ENCODE results near the gene INSRR.
A peak's percentile ranks its signal among the peaks of the same experiment; 100 is the strongest.

The INSRR gene

GRCh38 chr1:156873659-156874058, 14.7 kb upstream of the INSRR start:
- no peak for ATAC-seq

- ATAC-seq: no peak
These were observed 10.5 kb upstream of the INSRR start for GRCh38 chr1:156869455-156869854.

GRCh38 chr1:156868341-156868740, 9.4 kb upstream of the INSRR start:
- ATAC-seq: no peak

GRCh38 chr1:156866249-156866909, 7.5 kb upstream of the INSRR start:
- ATAC-seq: no peak

GRCh38 chr1:156865865-156866248, 6.9 kb upstream of the INSRR start:
- no peak for ATAC-seq

GRCh38 chr1:156865258-156865657, 6.3 kb upstream of the INSRR start:
- no peak for ATAC-seq

GRCh38 chr1:156864796-156865195, 5.9 kb upstream of the INSRR start:
- no peak for ATAC-seq

- ATAC-seq: no peak
These were observed 4.7 kb upstream of the INSRR start for GRCh38 chr1:156863631-156864030.

- ATAC-seq: peak; percentile 19 to 37
These were observed 4.2 kb upstream of the INSRR start for GRCh38 chr1:156862997-156863599.

GRCh38 chr1:156862584-156862983, 3.7 kb upstream of the INSRR start:
- no peak for ATAC-seq

GRCh38 chr1:156860628-156861423, 1.9 kb upstream of the INSRR start, which contains the start of gene NTRK1:
TSS of gene NTRK1 (plus strand) at chr1:156860865. CDS start at chr1:156860935, 70 bp downstream.
- peak; percentile 69 to 73 for ATAC-seq

- peak; percentile 53 to 60 for ATAC-seq
These were observed 1.3 kb upstream of the INSRR start for GRCh38 chr1:156860113-156860627.

- ATAC-seq: peak; percentile 12 to 15
These were observed 701 bp upstream of the INSRR start for GRCh38 chr1:156859523-156860112.

GRCh38 chr1:156858555-156858956, 361 bp downstream of the INSRR start:
- no peak for ATAC-seq

GRCh38 chr1:156857532-156857931, 1.4 kb downstream of the INSRR start:
- ATAC-seq: no peak

GRCh38 chr1:156856282-156856785, 2.6 kb downstream of the INSRR start:
- ATAC-seq: no peak

- no peak for ATAC-seq
These were observed 4.3 kb downstream of the INSRR start for GRCh38 chr1:156854634-156855033.

- ATAC-seq: no peak
These were observed 5.2 kb downstream of the INSRR start for GRCh38 chr1:156853761-156854160.

- ATAC-seq: no peak
These were observed 6.5 kb downstream of the INSRR start for GRCh38 chr1:156852418-156852874.

- no peak for ATAC-seq
These were observed 7.0 kb downstream of the INSRR start for GRCh38 chr1:156851779-156852417.

GRCh38 chr1:156849151-156849496, 9.8 kb downstream of the INSRR start:
- no peak for ATAC-seq

- ATAC-seq: peak; percentile 77 to 81
These were observed 10.3 kb downstream of the INSRR start for GRCh38 chr1:156848461-156849150.
